GM12873 (cell line): ENCODE results near the gene RIMBP2.

Source experiments
- CTCF ChIP-seq: IDR thresholded peaks from 2 replicates; pipeline ENCODE4 v1.5.1; 2012; ENCODE audit warnings: low read depth, mild to moderate bottlenecking, moderate library complexity, low read length, control low read depth; ENCODE audit not compliant: insufficient read depth; ENCODE audit errors: missing control alignments

Gene RIMBP2

GRCh38 chr12:130620281-130620680, 95.8 kb downstream of the RIMBP2 start:
- TF ChIP-seq CTCF, result no peak

GRCh38 chr12:130619385-130620001, 96.6 kb downstream of the RIMBP2 start:
- TF ChIP-seq CTCF, result no peak

GRCh38 chr12:130617219-130617618, 98.9 kb downstream of the RIMBP2 start:
- no peak for TF ChIP-seq CTCF

GRCh38 chr12:130615861-130616345, 100.2 kb downstream of the RIMBP2 start:
- no peak for TF ChIP-seq CTCF

- no peak for TF ChIP-seq CTCF
Measured at GRCh38 chr12:130614530-130614905, 101.6 kb downstream of the RIMBP2 start.

GRCh38 chr12:130613831-130614529, 102.1 kb downstream of the RIMBP2 start:
- no peak for TF ChIP-seq CTCF

- no peak for TF ChIP-seq CTCF
Measured at GRCh38 chr12:130613131-130613530, 103.0 kb downstream of the RIMBP2 start.
